GM12891 (cell line): ENCODE results near the gene TRERF1.

Experiments used
- DNase-seq: peaks from one replicate; pipeline ENCODE4 v3.0.0; 2011; ENCODE audit warnings: low spot score; ENCODE audit not compliant: insufficient read length
- FAIRE-seq: peaks from 2 replicates; lab custom pipeline; 2011; peaks lifted over from hg19 to GRCh38; lab: Jason Lieb, UNC
- PAX5 ChIP-seq: IDR thresholded peaks from 2 replicates; pipeline ENCODE4 v1.6.1; 2011; ENCODE audit warnings: low read length, moderate library complexity, mild to moderate bottlenecking; ENCODE audit not compliant: insufficient read depth, severe bottlenecking
- POLR2A ChIP-seq: IDR thresholded peaks from 2 replicates; pipeline ENCODE4 v1.6.1; 2011; ENCODE audit warnings: low read depth, low read length, control low read depth
- POLR2AphosphoS5 ChIP-seq: IDR thresholded peaks from 2 replicates; pipeline ENCODE4 v1.6.1; 2011; ENCODE audit warnings: low read depth, low read length, control low read depth
- POU2F2 ChIP-seq: IDR thresholded peaks from 2 replicates; pipeline ENCODE4 v1.6.1; 2011; ENCODE audit warnings: low read depth, mild to moderate bottlenecking, control low read depth, low read length, moderate library complexity
- SPI1 ChIP-seq: IDR thresholded peaks from 2 replicates; pipeline ENCODE4 v1.6.1; 2011; ENCODE audit warnings: low read depth, low read length, control low read depth
- TAF1 ChIP-seq: IDR thresholded peaks from 2 replicates; pipeline ENCODE4 v1.6.1; 2011; ENCODE audit warnings: low read depth, low read length, control low read depth

Gene TRERF1

DNA sequence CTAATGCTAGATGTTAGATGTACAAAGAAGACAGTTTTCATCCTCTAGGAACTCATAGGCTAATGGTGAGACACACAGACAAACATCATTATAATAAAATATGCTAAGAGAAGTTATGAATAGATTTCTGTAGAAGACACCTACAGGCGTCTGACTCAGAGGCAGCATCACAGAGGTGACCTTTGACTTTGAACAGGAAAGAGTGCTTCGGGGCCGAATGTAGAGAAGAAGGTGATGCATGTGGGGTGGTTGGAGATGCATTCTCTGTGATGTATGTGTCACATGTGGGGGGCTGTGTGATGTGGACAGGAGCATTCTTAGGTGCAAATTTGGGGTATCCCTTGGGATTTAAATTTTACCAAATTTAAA lies 271.8 kb downstream of the TRERF1 start:
- TF ChIP-seq PAX5 (no peak), POLR2A (no peak), TAF1 (no peak), SPI1 (no peak), POU2F2 (no peak), POLR2AphosphoS5 (no peak)
- no peak for FAIRE-seq
- no peak for DNase-seq

DNA sequence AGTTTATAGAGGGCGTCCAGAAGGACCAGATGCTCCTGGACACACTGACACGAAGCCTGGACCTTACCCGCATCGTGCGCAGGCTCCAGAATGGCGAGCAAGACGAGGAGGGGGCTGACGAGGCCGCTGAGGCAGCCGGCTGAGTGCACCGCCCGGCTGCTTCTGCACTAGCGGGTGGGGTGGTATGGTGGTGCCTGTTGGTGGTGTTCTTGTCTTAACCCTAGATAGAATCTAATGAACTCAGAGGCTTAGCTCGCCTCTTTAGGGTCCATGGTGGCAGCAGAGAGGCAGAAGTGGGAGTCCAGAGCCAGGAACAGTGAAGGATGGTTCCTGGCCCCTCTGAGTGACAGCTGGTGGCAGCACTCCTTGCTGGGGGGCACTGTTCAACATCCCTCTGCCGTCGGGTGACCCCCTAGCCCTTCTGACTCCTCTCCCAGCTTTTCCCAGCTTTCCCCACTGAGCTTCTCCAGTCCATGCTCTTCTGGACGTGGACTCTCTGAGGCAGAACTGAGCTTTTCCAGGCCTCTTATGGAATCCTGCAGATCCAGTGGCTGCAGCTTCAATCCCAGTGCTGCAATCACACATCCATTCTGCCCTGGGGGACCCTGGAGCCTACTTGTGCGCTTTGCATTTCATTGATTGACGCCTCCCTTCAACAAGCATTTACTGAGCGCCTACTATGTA lies 272.3 kb downstream of the TRERF1 start:
- TF ChIP-seq POLR2A (no peak), POLR2AphosphoS5 (no peak), TAF1 (no peak), PAX5 (no peak), SPI1 (no peak), POU2F2 (no peak)
- DNase-seq = no peak
- FAIRE-seq = no peak

- TF ChIP-seq SPI1 = no peak
- TF ChIP-seq PAX5 = no peak
- TF ChIP-seq POU2F2 = no peak
- TF ChIP-seq POLR2A = no peak
- no peak for TF ChIP-seq TAF1
- no peak for TF ChIP-seq POLR2AphosphoS5
- no peak for FAIRE-seq
- no peak for DNase-seq
Observed at GRCh38 chr6:42177514-42178364, 274.0 kb downstream of the TRERF1 start.

GRCh38 chr6:42176981-42177380 lies 274.7 kb downstream of the TRERF1 start:
- DNase-seq (no peak), FAIRE-seq (no peak)

GRCh38 chr6:42175860-42176259 lies 275.9 kb downstream of the TRERF1 start:
- FAIRE-seq (no peak), DNase-seq (no peak)
- no peak for TF ChIP-seq POLR2A
- no peak for TF ChIP-seq SPI1
- no peak for TF ChIP-seq TAF1
- no peak for TF ChIP-seq POLR2AphosphoS5
- TF ChIP-seq POU2F2 = no peak
- TF ChIP-seq PAX5 = no peak

More at GRCh38 chr6:42176981-42177380, 274.7 kb downstream of the TRERF1 start:
- TF ChIP-seq TAF1 (no peak), POLR2A (no peak), POU2F2 (no peak), POLR2AphosphoS5 (no peak), SPI1 (no peak), PAX5 (no peak)
